ENCODE results near the gene IRF9. TPM values are rescaled to one million over a fixed set of nuclear protein-coding genes. Genes with fewer than 3 reads are reported as not detected.
A peak's percentile ranks its signal among the peaks of the same experiment; 100 is the strongest.

The IRF9 gene
- total and polyA plus RNA-seq, 2 experiments from 2014 or later, result 8.2 to 8.4 TPM

GRCh38 chr14:24189059-24189375 is 28.0 kb downstream of the IRF9 start:
- Mint-ChIP-seq H3K4me1 (peaks cover 18% of the 10 kb centered on the region), H3K4me3 (peak overlapping the region; percentile 96), H3K36me3 (ENCODE audit: low read depth) (peaks cover 67% of the 10 kb centered on the region), H3K9me3 (no peaks in the 10 kb centered on the region; the same call in 2 of the 3 replicates), H3K27me3 (ENCODE audit: insufficient read depth, low read depth, poor library complexity) (peaks cover 16% of the 10 kb centered on the region), H3K27ac (no peak overlapping the region; the same call in 1 of the 2 replicates)
- Histone ChIP-seq H3K4me2 (peak overlapping the region; percentile 74), H2AFZ (no peak overlapping the region), H3K79me2 (replicated peaks; ENCODE audit: insufficient read depth) (peaks cover 13% of the 10 kb centered on the region; the same call in 1 of the 2 replicates), H4K20me1 (replicated peaks; ENCODE audit: insufficient read depth) (peaks cover 6% of the 10 kb centered on the region), H3K27ac (ENCODE audit: low read depth) (0 out of 2 replicates have a peak overlapping the region, but pooled peaks have one; percentile 55), H3F3A (replicated peaks; ENCODE audit: low read depth) (peaks cover 1% of the 10 kb centered on the region), H3K36me3 (ENCODE audit: insufficient read depth) (no peaks in the 10 kb centered on the region; the same call in 1 of the 2 replicates), H3K27me3 (ENCODE audit: insufficient read depth) (no peaks in the 10 kb centered on the region), H3K4me3 (peak overlapping the region; percentile 94), H3K4me1 (ENCODE audit: insufficient read depth) (peaks cover 10% of the 10 kb centered on the region), H3K9me2 (ENCODE audit: insufficient read depth) (no peaks in the 10 kb centered on the region)
- ATAC-seq (no peak), DNase-seq (ENCODE audit: low spot score) (no peak)
- TF ChIP-seq NANOG (IDR thresholded peaks at IDR 0.05; ENCODE audit: borderline replicate concordance) (no peak), ZNF331 (CRISPR knock-in tag; IDR thresholded peaks at IDR 0.05; ENCODE audit: low read depth) (no peak), ZNF462 (CRISPR knock-in tag; IDR thresholded peaks at IDR 0.05) (no peak), EZH2phosphoT487 (IDR thresholded peaks at IDR 0.05; ENCODE audit: unreplicated experiment) (no peak), EZH2 (IDR thresholded peaks at IDR 0.05; ENCODE audit: low read depth, unreplicated experiment) (no peak), JUNB (IDR thresholded peaks at IDR 0.05; ENCODE audit: unreplicated experiment) (no peak), CREB1 (CRISPR knock-in tag; IDR thresholded peaks at IDR 0.05; ENCODE audit: low read depth) (no peak), CTCF (conservative IDR thresholded peaks at IDR 0.05; ENCODE audit: low read depth in 2 of 2) (no peak)
- TF ChIP-seq, protein P1, sequence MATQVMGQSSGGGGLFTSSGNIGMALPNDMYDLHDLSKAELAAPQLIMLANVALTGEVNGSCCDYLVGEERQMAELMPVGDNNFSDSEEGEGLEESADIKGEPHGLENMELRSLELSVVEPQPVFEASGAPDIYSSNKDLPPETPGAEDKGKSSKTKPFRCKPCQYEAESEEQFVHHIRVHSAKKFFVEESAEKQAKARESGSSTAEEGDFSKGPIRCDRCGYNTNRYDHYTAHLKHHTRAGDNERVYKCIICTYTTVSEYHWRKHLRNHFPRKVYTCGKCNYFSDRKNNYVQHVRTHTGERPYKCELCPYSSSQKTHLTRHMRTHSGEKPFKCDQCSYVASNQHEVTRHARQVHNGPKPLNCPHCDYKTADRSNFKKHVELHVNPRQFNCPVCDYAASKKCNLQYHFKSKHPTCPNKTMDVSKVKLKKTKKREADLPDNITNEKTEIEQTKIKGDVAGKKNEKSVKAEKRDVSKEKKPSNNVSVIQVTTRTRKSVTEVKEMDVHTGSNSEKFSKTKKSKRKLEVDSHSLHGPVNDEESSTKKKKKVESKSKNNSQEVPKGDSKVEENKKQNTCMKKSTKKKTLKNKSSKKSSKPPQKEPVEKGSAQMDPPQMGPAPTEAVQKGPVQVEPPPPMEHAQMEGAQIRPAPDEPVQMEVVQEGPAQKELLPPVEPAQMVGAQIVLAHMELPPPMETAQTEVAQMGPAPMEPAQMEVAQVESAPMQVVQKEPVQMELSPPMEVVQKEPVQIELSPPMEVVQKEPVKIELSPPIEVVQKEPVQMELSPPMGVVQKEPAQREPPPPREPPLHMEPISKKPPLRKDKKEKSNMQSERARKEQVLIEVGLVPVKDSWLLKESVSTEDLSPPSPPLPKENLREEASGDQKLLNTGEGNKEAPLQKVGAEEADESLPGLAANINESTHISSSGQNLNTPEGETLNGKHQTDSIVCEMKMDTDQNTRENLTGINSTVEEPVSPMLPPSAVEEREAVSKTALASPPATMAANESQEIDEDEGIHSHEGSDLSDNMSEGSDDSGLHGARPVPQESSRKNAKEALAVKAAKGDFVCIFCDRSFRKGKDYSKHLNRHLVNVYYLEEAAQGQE (IDR thresholded peaks at IDR 0.05; ENCODE audit: unreplicated experiment), result no peak

Data from GM23338 (cell line).